HepG2 (cell line): Measurements from ENCODE around the gene CTSG. TPM values are rescaled to one million over a fixed set of nuclear protein-coding genes. Genes with fewer than 3 reads are reported as not detected.

Source experiments
- ATAC-seq: fragments of 200-7000 bp; cut with Tn5 transposase; 3 replicates; pipeline ENCODE4 v1.9.1; 2020; ENCODE audit warnings: mild to moderate bottlenecking, moderate library complexity
- BruUV-seq: library from RNA; stranded (reverse); fragments of 400-500 nt; replicated peaks from 2 replicates; lab custom pipeline; 2021; lab: Mats Ljungman, UMichigan
- CTCF ChIA-PET: fragments of 300-600 bp; formaldehyde crosslinking; extraction: SDS; loops from one replicate; lab custom pipeline; 2021; ENCODE audit warnings: low total read pairs, inconsistent platforms, low intra/inter-chr PET ratio; lab: Yijun Ruan, JAX
- POLR2A ChIA-PET: fragments of 350-600 bp; sonication (Branson Sonifier 250); formaldehyde crosslinking; loops from one replicate; lab custom pipeline; 2020; ENCODE audit warnings: antibody characterized with exemption, inconsistent platforms; lab: Yijun Ruan, JAX
- DNase-seq: peaks from one replicate; pipeline ENCODE4 v3.0.0-alpha.2; 2015; ENCODE audit warnings: low spot score
- FAIRE-seq: peaks from 3 replicates; lab custom pipeline; 2011; peaks lifted over from hg19 to GRCh38; lab: Jason Lieb, UNC
- H2AFZ ChIP-seq: one replicate; pipeline ENCODE4 v1.6.1; 2011; ENCODE audit warnings: low read length, inconsistent platforms
- H3K27ac ChIP-seq: fragments of 300-600 bp; 3 replicates; pipeline ENCODE4 v1.8.0; 2011; ENCODE audit warnings: mixed run types, mild to moderate bottlenecking, mixed read lengths, low read length, inconsistent platforms; ENCODE audit not compliant: insufficient read depth; ENCODE audit errors: extremely low read length
- H3K27me3 ChIP-seq, 2 experiments: fragments of 200-600 bp in 1 of 2; 2 replicates in 1 of 2; 3 replicates in 1 of 2; pipeline versions ENCODE4 v1.6.0 to v1.8.0; 2011; ENCODE audit warnings: low read length in 2 of 2, mild to moderate bottlenecking in 2 of 2, moderate library complexity in 2 of 2, inconsistent platforms in 1 of 2; ENCODE audit not compliant: insufficient read depth in 2 of 2, control insufficient read depth in 1 of 2
- H3K36me3 ChIP-seq, 2 experiments: fragments of 200-600 bp in 1 of 2; replicated peaks in 1 of 2; 2 replicates in 1 of 2; 3 replicates in 1 of 2; pipeline versions ENCODE4 v1.5.1 to v1.8.0; 2011; ENCODE audit warnings: low read length in 2 of 2, inconsistent platforms in 1 of 2; ENCODE audit not compliant: insufficient read depth in 2 of 2, control insufficient read depth in 1 of 2
- H3K4me1 ChIP-seq: 2 replicates; pipeline ENCODE4 v1.5.1; 2012; ENCODE audit warnings: low read length, inconsistent platforms; ENCODE audit not compliant: insufficient read depth
- H3K4me2 ChIP-seq: 2 replicates; pipeline ENCODE4 v1.6.0; 2011; ENCODE audit warnings: low read depth, low read length, inconsistent platforms
- H3K4me3 ChIP-seq, 3 experiments: fragments of 200-600 bp in 1 of 3; sonication (generic), shearing (Covaris generic) in 1 of 3; replicated peaks in 1 of 3; 2 replicates each; pipeline ENCODE4 v1.5.1; 2011 to 2016; ENCODE audit warnings: low read length in 3 of 3, inconsistent platforms in 2 of 3, low read depth in 2 of 3, mild to moderate bottlenecking in 2 of 3, control low read depth in 1 of 3, mixed read lengths in 1 of 3; ENCODE audit not compliant: insufficient read depth in 1 of 3
- H3K79me2 ChIP-seq: one replicate; pipeline ENCODE4 v1.6.1; 2011; ENCODE audit warnings: low read length, inconsistent platforms; ENCODE audit not compliant: insufficient read depth
- H3K9ac ChIP-seq: 2 replicates; pipeline ENCODE4 v1.6.0; 2011; ENCODE audit warnings: mild to moderate bottlenecking, low read depth, low read length, inconsistent platforms; ENCODE audit not compliant: insufficient read depth
- H3K9me3 ChIP-seq: 2 replicates; pipeline ENCODE4 v1.5.1; 2012; ENCODE audit warnings: mild to moderate bottlenecking, low read length
- H4K20me1 ChIP-seq: 2 replicates; pipeline ENCODE4 v1.6.0; 2011; ENCODE audit warnings: inconsistent platforms, mild to moderate bottlenecking, low read length, moderate library complexity; ENCODE audit not compliant: insufficient read depth
- HNRNPUL1 ChIP-seq: fragments of 200-400 bp; formaldehyde crosslinking; IDR thresholded peaks from 2 replicates; pipeline ENCODE4 v1.6.1; 2017; ENCODE audit warnings: low read depth, mild to moderate bottlenecking, low read length, moderate library complexity
- KAT7 ChIP-seq: IDR thresholded peaks from 2 replicates; pipeline ENCODE4 v1.6.1; 2018; ENCODE audit warnings: borderline replicate concordance, missing compliant biosample characterization
- SP4 ChIP-seq: sonication (generic); formaldehyde crosslinking; IDR thresholded peaks from 2 replicates; pipeline ENCODE4 v1.8.1; 2023; ENCODE audit warnings: mild to moderate bottlenecking, missing genetic modification reagents
- SRSF1 ChIP-seq: fragments of 200-400 bp; formaldehyde crosslinking; optimal IDR thresholded peaks from 2 replicates; pipeline ENCODE3; 2017; ENCODE audit warnings: mild to moderate bottlenecking, low read depth, low read length, moderate library complexity
- TCF12 ChIP-seq, 2 experiments: fragments of 450-650 bp in 1 of 2; sonication (generic) in 1 of 2; formaldehyde crosslinking in 1 of 2; IDR thresholded peaks; 2 replicates each; pipeline versions ENCODE4 v1.6.1 to v1.8.0; 2017 to 2022; ENCODE audit warnings: antibody characterized with exemption in 1 of 2, mild to moderate bottlenecking in 1 of 2, missing genetic modification reagents in 1 of 2, moderate library complexity in 1 of 2
- ZMYM2 ChIP-seq: sonication (generic); formaldehyde crosslinking; IDR thresholded peaks from 2 replicates; pipeline ENCODE4 v1.8.0; 2022; ENCODE audit warnings: mild to moderate bottlenecking, missing genetic modification reagents
- ZNF850 ChIP-seq: sonication (generic); formaldehyde crosslinking; conservative IDR thresholded peaks from 2 replicates; pipeline ENCODE4 v1.9.0; 2021; ENCODE audit warnings: mild to moderate bottlenecking, missing genetic modification reagents
- WGBS: methylation state at CpG from one replicate; pipeline ENCODE4 v1.1.6; 2017; ENCODE audit warnings: low lambda C conversion rate; 5-methylcytosine and 5-hydroxymethylcytosine counted together
- in situ Hi-C: cut with HindIII; loops from 2 replicates; pipeline ENCODE4 v1.10.0; 2017; ENCODE audit warnings: low pct_unique_long_range_greater_than_20kb; ENCODE audit not compliant: extremely low pct_ligation_motif_present
- intact Hi-C: fragments of 100-400 bp; cut with micrococcal nuclease; formaldehyde crosslinking; loops from one replicate; pipeline ENCODE4 v1.10.0; 2022; ENCODE audit not compliant: unreplicated experiment
- polyA plus RNA-seq, 8 experiments: library from polyadenylated mRNA; depleted of rRNA in 3 of 8; stranded (reverse) in 7 of 8; unstranded in 1 of 8; fragments of >200 nt; fragmentation: Illumina TruSeq in 4 of 8; extraction: Trizol in 4 of 8; gene quantifications; 2 replicates each; pipeline versions ENCODE4 v1.2.1 to v1.2.3, GENCODE V29; 2011 to 2016; ENCODE audit warnings: low read depth in 4 of 8, missing spikeins in 1 of 8, mixed read lengths in 1 of 8; ENCODE audit not compliant: insufficient read depth in 1 of 8
- total RNA-seq, 5 experiments: library from RNA; depleted of rRNA; stranded (reverse); fragments of >200 nt; fragmentation: Illumina TruSeq; extraction: Trizol; gene quantifications; 2 replicates each; pipeline ENCODE4 v1.2.3, GENCODE V29; 2016; ENCODE audit warnings: low read depth in 1 of 5
- TF ChIP-seq, protein P1 (sequence below): sonication (generic); formaldehyde crosslinking; IDR thresholded peaks from 2 replicates; pipeline ENCODE4 v1.9.0; 2021; ENCODE audit warnings: mild to moderate bottlenecking, missing genetic modification reagents
- TF ChIP-seq, protein P2 (sequence below): sonication (generic); formaldehyde crosslinking; IDR thresholded peaks from 2 replicates; pipeline ENCODE4 v1.4.0; 2020; ENCODE audit warnings: missing genetic modification reagents
- TF ChIP-seq, protein P3 (sequence below): sonication (generic); formaldehyde crosslinking; IDR thresholded peaks from 2 replicates; pipeline ENCODE4 v1.8.0; 2022; ENCODE audit warnings: missing genetic modification reagents, mild to moderate bottlenecking, inconsistent platforms, borderline replicate concordance
- TF ChIP-seq, protein P4 (sequence below): sonication (generic); formaldehyde crosslinking; conservative IDR thresholded peaks from 2 replicates; pipeline ENCODE4 v1.4.0; 2020; ENCODE audit warnings: mild to moderate bottlenecking, missing genetic modification reagents, moderate library complexity

The CTSG gene
- total and polyA plus RNA-seq, 2 of the 13 experiments (the other 11 are each of a cell fraction or from before 2014, with no cell fraction given): not detected

DNA sequence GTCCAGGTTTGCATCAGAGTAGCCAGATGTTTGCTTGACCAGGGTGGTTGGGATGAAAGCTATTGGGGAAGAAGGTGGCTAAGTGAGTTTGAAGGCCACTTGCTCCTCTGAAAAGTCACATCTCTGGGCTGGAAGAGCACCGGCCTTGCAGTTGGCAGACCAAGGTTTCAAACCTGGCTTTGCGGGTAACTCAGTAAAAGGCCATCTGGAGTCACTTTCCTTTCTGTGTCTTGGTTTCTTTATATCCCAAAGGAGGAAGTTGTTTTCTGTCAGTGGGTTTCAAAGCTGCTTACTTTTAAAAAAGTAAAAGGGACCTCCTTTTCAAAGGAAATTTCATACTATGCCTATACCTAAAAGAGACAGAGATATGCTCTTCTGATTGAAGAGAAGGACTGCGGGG is 41.8 kb downstream of the CTSG start:
- no peaks in the 10 kb centered on the region for H3K27me3 ChIP-seq
- H3K36me3 ChIP-seq: no peaks in the 10 kb centered on the region
- H4K20me1 ChIP-seq: no peaks in the 10 kb centered on the region
- intact Hi-C loops (no loop called here), in situ Hi-C loops (no loop called here)
- FAIRE-seq (no peak), DNase-seq (no peak), ATAC-seq (no peak)
- no peaks in the 10 kb centered on the region for H3K79me2 ChIP-seq
- no peaks in the 10 kb centered on the region for H3K9me3 ChIP-seq
- H3K27ac ChIP-seq: no peak overlapping the region
- no peaks in the 10 kb centered on the region for H3K4me1 ChIP-seq
- H3K4me3 ChIP-seq: no peak overlapping the region
- CTCF ChIA-PET: no interaction called here
- H2AFZ ChIP-seq: no peak overlapping the region
- BruUV-seq: no TSS peak
- 39% methylated on average over 3 of the region's 3 CpGs for WGBS
- POLR2A ChIA-PET: no interaction called here
- no peak overlapping the region for H3K4me2 ChIP-seq
- H3K9ac ChIP-seq: no peak overlapping the region
- no peak for TF ChIP-seq TCF12 (IDR thresholded peaks at IDR 0.05)
- no peak for TF ChIP-seq TCF12 (CRISPR knock-in tag; IDR thresholded peaks at IDR 0.05)
- TF ChIP-seq, protein P1, sequence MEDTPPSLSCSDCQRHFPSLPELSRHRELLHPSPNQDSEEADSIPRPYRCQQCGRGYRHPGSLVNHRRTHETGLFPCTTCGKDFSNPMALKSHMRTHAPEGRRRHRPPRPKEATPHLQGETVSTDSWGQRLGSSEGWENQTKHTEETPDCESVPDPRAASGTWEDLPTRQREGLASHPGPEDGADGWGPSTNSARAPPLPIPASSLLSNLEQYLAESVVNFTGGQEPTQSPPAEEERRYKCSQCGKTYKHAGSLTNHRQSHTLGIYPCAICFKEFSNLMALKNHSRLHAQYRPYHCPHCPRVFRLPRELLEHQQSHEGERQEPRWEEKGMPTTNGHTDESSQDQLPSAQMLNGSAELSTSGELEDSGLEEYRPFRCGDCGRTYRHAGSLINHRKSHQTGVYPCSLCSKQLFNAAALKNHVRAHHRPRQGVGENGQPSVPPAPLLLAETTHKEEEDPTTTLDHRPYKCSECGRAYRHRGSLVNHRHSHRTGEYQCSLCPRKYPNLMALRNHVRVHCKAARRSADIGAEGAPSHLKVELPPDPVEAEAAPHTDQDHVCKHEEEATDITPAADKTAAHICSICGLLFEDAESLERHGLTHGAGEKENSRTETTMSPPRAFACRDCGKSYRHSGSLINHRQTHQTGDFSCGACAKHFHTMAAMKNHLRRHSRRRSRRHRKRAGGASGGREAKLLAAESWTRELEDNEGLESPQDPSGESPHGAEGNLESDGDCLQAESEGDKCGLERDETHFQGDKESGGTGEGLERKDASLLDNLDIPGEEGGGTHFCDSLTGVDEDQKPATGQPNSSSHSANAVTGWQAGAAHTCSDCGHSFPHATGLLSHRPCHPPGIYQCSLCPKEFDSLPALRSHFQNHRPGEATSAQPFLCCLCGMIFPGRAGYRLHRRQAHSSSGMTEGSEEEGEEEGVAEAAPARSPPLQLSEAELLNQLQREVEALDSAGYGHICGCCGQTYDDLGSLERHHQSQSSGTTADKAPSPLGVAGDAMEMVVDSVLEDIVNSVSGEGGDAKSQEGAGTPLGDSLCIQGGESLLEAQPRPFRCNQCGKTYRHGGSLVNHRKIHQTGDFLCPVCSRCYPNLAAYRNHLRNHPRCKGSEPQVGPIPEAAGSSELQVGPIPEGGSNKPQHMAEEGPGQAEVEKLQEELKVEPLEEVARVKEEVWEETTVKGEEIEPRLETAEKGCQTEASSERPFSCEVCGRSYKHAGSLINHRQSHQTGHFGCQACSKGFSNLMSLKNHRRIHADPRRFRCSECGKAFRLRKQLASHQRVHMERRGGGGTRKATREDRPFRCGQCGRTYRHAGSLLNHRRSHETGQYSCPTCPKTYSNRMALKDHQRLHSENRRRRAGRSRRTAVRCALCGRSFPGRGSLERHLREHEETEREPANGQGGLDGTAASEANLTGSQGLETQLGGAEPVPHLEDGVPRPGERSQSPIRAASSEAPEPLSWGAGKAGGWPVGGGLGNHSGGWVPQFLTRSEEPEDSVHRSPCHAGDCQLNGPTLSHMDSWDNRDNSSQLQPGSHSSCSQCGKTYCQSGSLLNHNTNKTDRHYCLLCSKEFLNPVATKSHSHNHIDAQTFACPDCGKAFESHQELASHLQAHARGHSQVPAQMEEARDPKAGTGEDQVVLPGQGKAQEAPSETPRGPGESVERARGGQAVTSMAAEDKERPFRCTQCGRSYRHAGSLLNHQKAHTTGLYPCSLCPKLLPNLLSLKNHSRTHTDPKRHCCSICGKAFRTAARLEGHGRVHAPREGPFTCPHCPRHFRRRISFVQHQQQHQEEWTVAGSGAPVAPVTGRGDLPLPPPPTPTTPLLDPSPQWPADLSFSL (CRISPR knock-in tag): no peak
- TF ChIP-seq SP4 (CRISPR knock-in tag): no peak
- TF ChIP-seq HNRNPUL1: no peak
- TF ChIP-seq, protein P2, sequence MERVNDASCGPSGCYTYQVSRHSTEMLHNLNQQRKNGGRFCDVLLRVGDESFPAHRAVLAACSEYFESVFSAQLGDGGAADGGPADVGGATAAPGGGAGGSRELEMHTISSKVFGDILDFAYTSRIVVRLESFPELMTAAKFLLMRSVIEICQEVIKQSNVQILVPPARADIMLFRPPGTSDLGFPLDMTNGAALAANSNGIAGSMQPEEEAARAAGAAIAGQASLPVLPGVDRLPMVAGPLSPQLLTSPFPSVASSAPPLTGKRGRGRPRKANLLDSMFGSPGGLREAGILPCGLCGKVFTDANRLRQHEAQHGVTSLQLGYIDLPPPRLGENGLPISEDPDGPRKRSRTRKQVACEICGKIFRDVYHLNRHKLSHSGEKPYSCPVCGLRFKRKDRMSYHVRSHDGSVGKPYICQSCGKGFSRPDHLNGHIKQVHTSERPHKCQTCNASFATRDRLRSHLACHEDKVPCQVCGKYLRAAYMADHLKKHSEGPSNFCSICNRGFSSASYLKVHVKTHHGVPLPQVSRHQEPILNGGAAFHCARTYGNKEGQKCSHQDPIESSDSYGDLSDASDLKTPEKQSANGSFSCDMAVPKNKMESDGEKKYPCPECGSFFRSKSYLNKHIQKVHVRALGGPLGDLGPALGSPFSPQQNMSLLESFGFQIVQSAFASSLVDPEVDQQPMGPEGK (CRISPR knock-in tag): no peak
- TF ChIP-seq, protein P3, sequence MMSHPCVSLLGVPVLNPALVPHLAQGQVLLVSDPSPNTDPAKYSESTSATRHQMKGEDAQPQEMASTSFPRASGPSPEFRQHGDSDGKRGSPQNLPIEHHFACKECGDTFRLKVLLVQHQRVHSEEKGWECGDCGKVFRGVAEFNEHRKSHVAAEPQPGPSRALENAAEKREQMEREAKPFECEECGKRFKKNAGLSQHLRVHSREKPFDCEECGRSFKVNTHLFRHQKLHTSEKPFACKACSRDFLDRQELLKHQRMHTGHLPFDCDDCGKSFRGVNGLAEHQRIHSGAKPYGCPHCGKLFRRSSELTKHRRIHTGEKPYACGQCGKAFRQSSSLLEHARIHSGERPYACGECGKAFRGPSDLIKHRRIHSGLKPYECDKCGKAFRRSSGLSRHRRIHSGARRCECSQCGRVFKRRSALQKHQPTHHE (CRISPR knock-in tag): no peak
- TF ChIP-seq ZMYM2 (CRISPR knock-in tag): no peak
- TF ChIP-seq SRSF1: no peak
- TF ChIP-seq KAT7 (CRISPR knock-in tag): no peak
- TF ChIP-seq ZNF850: no peak
- TF ChIP-seq, protein P4, sequence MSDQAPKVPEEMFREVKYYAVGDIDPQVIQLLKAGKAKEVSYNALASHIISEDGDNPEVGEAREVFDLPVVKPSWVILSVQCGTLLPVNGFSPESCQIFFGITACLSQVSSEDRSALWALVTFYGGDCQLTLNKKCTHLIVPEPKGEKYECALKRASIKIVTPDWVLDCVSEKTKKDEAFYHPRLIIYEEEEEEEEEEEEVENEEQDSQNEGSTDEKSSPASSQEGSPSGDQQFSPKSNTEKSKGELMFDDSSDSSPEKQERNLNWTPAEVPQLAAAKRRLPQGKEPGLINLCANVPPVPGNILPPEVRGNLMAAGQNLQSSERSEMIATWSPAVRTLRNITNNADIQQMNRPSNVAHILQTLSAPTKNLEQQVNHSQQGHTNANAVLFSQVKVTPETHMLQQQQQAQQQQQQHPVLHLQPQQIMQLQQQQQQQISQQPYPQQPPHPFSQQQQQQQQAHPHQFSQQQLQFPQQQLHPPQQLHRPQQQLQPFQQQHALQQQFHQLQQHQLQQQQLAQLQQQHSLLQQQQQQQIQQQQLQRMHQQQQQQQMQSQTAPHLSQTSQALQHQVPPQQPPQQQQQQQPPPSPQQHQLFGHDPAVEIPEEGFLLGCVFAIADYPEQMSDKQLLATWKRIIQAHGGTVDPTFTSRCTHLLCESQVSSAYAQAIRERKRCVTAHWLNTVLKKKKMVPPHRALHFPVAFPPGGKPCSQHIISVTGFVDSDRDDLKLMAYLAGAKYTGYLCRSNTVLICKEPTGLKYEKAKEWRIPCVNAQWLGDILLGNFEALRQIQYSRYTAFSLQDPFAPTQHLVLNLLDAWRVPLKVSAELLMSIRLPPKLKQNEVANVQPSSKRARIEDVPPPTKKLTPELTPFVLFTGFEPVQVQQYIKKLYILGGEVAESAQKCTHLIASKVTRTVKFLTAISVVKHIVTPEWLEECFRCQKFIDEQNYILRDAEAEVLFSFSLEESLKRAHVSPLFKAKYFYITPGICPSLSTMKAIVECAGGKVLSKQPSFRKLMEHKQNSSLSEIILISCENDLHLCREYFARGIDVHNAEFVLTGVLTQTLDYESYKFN (CRISPR knock-in tag): no peak
